ENCODE results near the gene PLEKHM2. TPM values are rescaled to one million over a fixed set of nuclear protein-coding genes. Genes with fewer than 3 reads are reported as not detected.

The PLEKHM2 gene, protein sequence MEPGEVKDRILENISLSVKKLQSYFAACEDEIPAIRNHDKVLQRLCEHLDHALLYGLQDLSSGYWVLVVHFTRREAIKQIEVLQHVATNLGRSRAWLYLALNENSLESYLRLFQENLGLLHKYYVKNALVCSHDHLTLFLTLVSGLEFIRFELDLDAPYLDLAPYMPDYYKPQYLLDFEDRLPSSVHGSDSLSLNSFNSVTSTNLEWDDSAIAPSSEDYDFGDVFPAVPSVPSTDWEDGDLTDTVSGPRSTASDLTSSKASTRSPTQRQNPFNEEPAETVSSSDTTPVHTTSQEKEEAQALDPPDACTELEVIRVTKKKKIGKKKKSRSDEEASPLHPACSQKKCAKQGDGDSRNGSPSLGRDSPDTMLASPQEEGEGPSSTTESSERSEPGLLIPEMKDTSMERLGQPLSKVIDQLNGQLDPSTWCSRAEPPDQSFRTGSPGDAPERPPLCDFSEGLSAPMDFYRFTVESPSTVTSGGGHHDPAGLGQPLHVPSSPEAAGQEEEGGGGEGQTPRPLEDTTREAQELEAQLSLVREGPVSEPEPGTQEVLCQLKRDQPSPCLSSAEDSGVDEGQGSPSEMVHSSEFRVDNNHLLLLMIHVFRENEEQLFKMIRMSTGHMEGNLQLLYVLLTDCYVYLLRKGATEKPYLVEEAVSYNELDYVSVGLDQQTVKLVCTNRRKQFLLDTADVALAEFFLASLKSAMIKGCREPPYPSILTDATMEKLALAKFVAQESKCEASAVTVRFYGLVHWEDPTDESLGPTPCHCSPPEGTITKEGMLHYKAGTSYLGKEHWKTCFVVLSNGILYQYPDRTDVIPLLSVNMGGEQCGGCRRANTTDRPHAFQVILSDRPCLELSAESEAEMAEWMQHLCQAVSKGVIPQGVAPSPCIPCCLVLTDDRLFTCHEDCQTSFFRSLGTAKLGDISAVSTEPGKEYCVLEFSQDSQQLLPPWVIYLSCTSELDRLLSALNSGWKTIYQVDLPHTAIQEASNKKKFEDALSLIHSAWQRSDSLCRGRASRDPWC
- total RNA-seq, result 10 to 100 TPM; 55.5 to 98.7 (median 61.9) TPM

- peak in 1 of 2 donors; percentile 17 for TF ChIP-seq POLR2A (IDR thresholded peaks at IDR 0.05)
- TF ChIP-seq, protein P1, sequence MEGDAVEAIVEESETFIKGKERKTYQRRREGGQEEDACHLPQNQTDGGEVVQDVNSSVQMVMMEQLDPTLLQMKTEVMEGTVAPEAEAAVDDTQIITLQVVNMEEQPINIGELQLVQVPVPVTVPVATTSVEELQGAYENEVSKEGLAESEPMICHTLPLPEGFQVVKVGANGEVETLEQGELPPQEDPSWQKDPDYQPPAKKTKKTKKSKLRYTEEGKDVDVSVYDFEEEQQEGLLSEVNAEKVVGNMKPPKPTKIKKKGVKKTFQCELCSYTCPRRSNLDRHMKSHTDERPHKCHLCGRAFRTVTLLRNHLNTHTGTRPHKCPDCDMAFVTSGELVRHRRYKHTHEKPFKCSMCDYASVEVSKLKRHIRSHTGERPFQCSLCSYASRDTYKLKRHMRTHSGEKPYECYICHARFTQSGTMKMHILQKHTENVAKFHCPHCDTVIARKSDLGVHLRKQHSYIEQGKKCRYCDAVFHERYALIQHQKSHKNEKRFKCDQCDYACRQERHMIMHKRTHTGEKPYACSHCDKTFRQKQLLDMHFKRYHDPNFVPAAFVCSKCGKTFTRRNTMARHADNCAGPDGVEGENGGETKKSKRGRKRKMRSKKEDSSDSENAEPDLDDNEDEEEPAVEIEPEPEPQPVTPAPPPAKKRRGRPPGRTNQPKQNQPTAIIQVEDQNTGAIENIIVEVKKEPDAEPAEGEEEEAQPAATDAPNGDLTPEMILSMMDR (IDR thresholded peaks at IDR 0.05), result no peak
- peak in 1 of 2 donors; percentile 89 for DNase-seq (ENCODE audit: low spot score in 2 of 2)
- 0% methylated on average over 10 of the region's 52 CpGs; no CpG with 5 or more reads in 1 of the 2 donors for WGBS, 2 donors
- intact Hi-C loops (cut with DNase I; ENCODE audit: low total_unique reads), result no loop called here
- peak within 1 kb of the TSS; percentile 75 for H3K4me3 ChIP-seq (ENCODE audit: low read depth, poor library complexity, severe bottlenecking)
These were observed at the start of gene PLEKHM2 for GRCh38 chr1:15684042-15684461. Gene PLEKHM2, plus strand, starts transcription at chr1:15684320. Its CDS starts 239 bp downstream, at chr1:15684559.

DNA sequence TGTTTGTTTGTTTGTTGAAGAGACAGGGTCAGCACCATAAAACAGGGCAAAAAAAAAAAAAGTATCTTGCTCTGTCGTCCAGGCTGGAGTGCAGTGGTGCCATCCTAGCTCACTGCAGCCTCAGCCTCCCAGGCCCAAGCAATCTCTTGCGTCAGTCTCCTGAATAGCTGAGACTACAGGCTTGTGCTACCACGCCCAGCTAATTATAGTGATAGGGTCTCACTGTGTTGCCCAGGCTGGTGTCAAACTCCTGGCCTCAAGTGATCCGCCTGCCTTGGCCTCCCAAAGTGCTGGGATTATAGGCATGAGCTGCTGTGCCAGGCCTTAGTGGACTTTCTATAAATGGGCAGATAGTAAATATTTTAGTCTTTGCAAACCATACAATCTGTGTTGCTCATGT is 47.7 kb upstream of the PLEKHM2 start:
- no peak for DNase-seq (ENCODE audit: low spot score in 2 of 2)
- H3K4me3 ChIP-seq (ENCODE audit: low read depth, poor library complexity, severe bottlenecking), result no peak overlapping the region
- intact Hi-C loops (cut with DNase I; ENCODE audit: low total_unique reads), result no loop called here
- WGBS, 2 donors, result 95 to 98% methylated on average over 4 of the region's 4 CpGs
- TF ChIP-seq POLR2A (IDR thresholded peaks at IDR 0.05), result no peak
- TF ChIP-seq, protein P1 (IDR thresholded peaks at IDR 0.05), result no peak

GRCh38 chr1:15637826-15638225 is 46.3 kb upstream of the PLEKHM2 start:
- intact Hi-C loops (cut with DNase I; ENCODE audit: low total_unique reads), result no loop called here
- no peak overlapping the region for H3K4me3 ChIP-seq (ENCODE audit: low read depth, poor library complexity, severe bottlenecking)
- 78 to 83% methylated on average over 4 of the region's 4 CpGs for WGBS, 2 donors
- no peak for DNase-seq (ENCODE audit: low spot score in 2 of 2)
- TF ChIP-seq POLR2A (IDR thresholded peaks at IDR 0.05), result no peak
- TF ChIP-seq, protein P1 (IDR thresholded peaks at IDR 0.05), result no peak

DNA sequence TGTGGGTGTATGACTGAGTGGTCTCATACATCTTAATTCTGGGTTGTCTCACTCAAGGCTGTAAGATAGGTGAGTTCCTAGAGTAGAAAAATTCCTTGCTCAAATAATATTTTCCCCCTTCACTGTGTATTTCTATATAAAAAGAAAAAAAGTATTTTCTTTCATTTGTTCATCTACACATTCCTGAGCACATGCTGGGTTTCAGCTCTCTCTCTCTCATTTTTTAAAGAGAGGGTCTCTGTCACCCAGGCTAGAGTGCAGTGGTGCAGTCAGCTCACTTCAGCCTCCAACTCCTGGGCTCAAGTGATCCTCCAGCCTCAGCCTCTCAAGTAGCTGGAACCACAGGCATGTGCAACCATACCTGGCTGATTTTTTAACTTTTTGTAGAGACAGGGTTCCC is 44.9 kb upstream of the PLEKHM2 start:
- TF ChIP-seq POLR2A (IDR thresholded peaks at IDR 0.05), result no peak
- TF ChIP-seq, protein P1 (IDR thresholded peaks at IDR 0.05), result no peak
- no peak for DNase-seq (ENCODE audit: low spot score in 2 of 2)
- intact Hi-C loops (cut with DNase I; ENCODE audit: low total_unique reads), result no loop called here
- no peak overlapping the region for H3K4me3 ChIP-seq (ENCODE audit: low read depth, poor library complexity, severe bottlenecking)

DNA sequence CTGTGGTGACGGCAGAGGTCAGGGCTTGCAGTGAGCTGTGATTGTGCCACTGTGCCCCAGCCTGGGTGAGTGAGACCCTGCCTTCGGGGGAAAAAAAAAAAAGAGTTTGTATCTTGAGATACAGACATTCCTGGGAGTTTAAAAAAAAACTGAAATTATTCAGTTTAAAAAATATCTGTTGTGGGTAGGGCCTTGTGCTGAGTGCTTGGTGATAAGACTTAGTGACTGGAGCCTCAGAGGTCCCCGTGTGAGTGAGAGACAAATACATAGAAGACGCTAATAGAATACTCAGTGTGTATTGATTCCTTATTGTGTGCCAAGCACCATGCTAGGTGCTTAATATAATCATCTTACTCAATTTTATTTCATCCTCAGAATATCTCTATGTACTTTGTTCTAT is 44.2 kb upstream of the PLEKHM2 start:
- no peak for DNase-seq (ENCODE audit: low spot score in 2 of 2)
- 96% methylated on average over 4 of the region's 4 CpGs for WGBS, 2 donors
- intact Hi-C loops (cut with DNase I; ENCODE audit: low total_unique reads), result no loop called here

More for the DNA sequence above, 44.2 kb upstream of the PLEKHM2 start:
- no peak overlapping the region for H3K4me3 ChIP-seq (ENCODE audit: low read depth, poor library complexity, severe bottlenecking)
- TF ChIP-seq, protein P1 (IDR thresholded peaks at IDR 0.05), result no peak
- no peak for TF ChIP-seq POLR2A (IDR thresholded peaks at IDR 0.05)

Measured in lower leg skin (tissue), 4 donors.